ENCODE measurements around the gene SLC17A9. TPM values are rescaled to one million over a fixed set of nuclear protein-coding genes. Genes with fewer than 3 reads are reported as not detected.

The SLC17A9 gene
- polyA plus RNA-seq, 3 donors, result 0.81 to 31.3 (median 0.82) TPM

DNA sequence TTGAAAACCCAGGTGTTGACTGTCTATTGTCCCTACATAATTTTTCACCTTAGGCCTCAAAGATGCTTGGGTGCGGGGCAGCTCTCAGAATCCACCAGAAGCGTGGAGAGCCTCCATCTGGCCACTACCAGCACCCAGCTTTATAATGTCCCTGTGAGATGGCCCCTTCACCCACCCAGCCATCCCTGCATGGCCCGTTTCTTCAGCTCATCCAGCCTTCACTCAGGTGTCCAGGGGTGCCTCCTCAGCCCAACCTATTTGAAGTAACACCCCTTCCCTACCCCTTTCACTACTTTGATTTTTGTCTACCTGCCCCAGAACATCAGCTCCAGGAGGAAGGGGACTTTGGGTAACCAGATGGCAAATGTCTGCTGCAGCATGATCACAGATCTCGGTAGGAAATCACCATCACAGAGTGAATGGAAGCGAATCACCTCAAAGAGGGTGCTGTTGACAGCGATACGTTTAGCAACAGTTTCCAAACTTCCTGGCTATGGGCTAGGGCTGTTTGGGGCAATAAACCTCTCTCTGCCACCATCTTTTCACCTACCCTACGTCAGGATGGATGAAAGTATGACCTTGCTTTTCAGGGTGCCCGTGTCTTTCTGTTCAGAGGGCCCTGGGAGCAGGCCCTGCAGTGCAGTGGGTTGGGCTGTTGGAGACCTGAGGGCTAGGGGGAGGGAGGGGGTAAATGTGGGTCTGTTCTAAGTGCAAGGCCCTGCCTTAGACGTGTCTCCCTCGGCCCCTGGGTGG, 1.2 kb upstream of the SLC17A9 start:
- peak overlapping the region; percentile 78 for H3K4me2 ChIP-seq (replicated peaks; ENCODE audit: extremely low read depth, low read length, poor library complexity, severe bottlenecking)
- H3K9me3 ChIP-seq (replicated peaks in 1 of 2; ENCODE audit: control insufficient read depth in 1 of 2, insufficient read depth in 1 of 2, low read length in 2 of 2), result peaks cover 6 to 8% of the 10 kb centered on the region in 2 donors
- H3K79me2 ChIP-seq (ENCODE audit: insufficient read depth, low read length), result peaks cover 32% of the 10 kb centered on the region
- no peaks in the 10 kb centered on the region for H4K20me1 ChIP-seq (ENCODE audit: insufficient read depth, low read length)
- intact Hi-C loops (cut with micrococcal nuclease), result no loop called here
- Mint-ChIP-seq H3K36me3 (peaks cover 37 to 42% of the 10 kb centered on the region in 2 donors), H3K4me1 (peaks cover 39% of the 10 kb centered on the region), H3K4me3 (no peak overlapping the region), H3K9me3 (peaks cover 3 to 12% (median 6%) of the 10 kb centered on the region in 7 donors), H3K27me3 (ENCODE audit: low read depth in 3 of 3) (no peaks in the 10 kb centered on the region), H3K27ac (peak overlapping the region in 6 of 7 donors; percentile 14 to 94 (median 76))
- peak overlapping the region in 1 of 2 donors; percentile 77 for H3K27ac ChIP-seq (ENCODE audit: low read depth in 1 of 2, low read length in 2 of 2)
- H3K27me3 ChIP-seq (ENCODE audit: control insufficient read depth in 2 of 2, insufficient read depth in 2 of 2, low read length in 2 of 2), result no peaks in the 10 kb centered on the region
- H3K36me3 ChIP-seq (replicated peaks in 1 of 2; ENCODE audit: control insufficient read depth in 1 of 2, insufficient read depth in 2 of 2, low read length in 2 of 2), result peaks cover 25 to 43% of the 10 kb centered on the region in 2 donors
- H3K4me1 ChIP-seq (ENCODE audit: control insufficient read depth in 1 of 2, insufficient read depth in 2 of 2, low read length in 2 of 2), result peaks cover 32 to 36% of the 10 kb centered on the region in 2 donors
- TF ChIP-seq CTCF (IDR thresholded peaks at IDR 0.05), result no peak
- no peak for DNase-seq
- WGBS (ENCODE audit: insufficient coverage), result 94% methylated on average over 7 of the region's 11 CpGs
- H2AFZ ChIP-seq (ENCODE audit: insufficient read depth, low read depth, low read length, poor library complexity, severe bottlenecking), result peak overlapping the region; percentile 87
- H3K9ac ChIP-seq (ENCODE audit: insufficient read depth, low read length, poor library complexity, severe bottlenecking), result no peak overlapping the region
- H3K4me3 ChIP-seq (replicated peaks in 1 of 3; ENCODE audit: low read depth in 2 of 3, low read length in 3 of 3), result peak overlapping the region in 1 of 3 experiments; percentile 70

- Histone ChIP-seq H3K27me3 (ENCODE audit: control insufficient read depth in 2 of 2, insufficient read depth in 2 of 2, low read length in 2 of 2) (no peaks in the 10 kb centered on the region), H2AFZ (ENCODE audit: insufficient read depth, low read depth, low read length, poor library complexity, severe bottlenecking) (peak overlapping the region; percentile 87), H3K27ac (ENCODE audit: low read depth in 1 of 2, low read length in 2 of 2) (peak overlapping the region; percentile 45 to 77), H3K36me3 (replicated peaks in 1 of 2; ENCODE audit: control insufficient read depth in 1 of 2, insufficient read depth in 2 of 2, low read length in 2 of 2) (peaks cover 18 to 37% of the 10 kb centered on the region in 2 donors), H3K4me1 (ENCODE audit: control insufficient read depth in 1 of 2, insufficient read depth in 2 of 2, low read length in 2 of 2) (peaks cover 32 to 36% of the 10 kb centered on the region in 2 donors), H3K9ac (ENCODE audit: insufficient read depth, low read length, poor library complexity, severe bottlenecking) (peak overlapping the region; percentile 60), H3K4me3 (replicated peaks in 1 of 3; ENCODE audit: low read depth in 2 of 3, low read length in 3 of 3) (peak overlapping the region; percentile 36 to 70 (median 50)), H3K79me2 (ENCODE audit: insufficient read depth, low read length) (peaks cover 26% of the 10 kb centered on the region), H3K9me3 (replicated peaks in 1 of 2; ENCODE audit: control insufficient read depth in 1 of 2, insufficient read depth in 1 of 2, low read length in 2 of 2) (peaks cover 6 to 8% of the 10 kb centered on the region in 2 donors), H3K4me2 (replicated peaks; ENCODE audit: extremely low read depth, low read length, poor library complexity, severe bottlenecking) (peak overlapping the region; percentile 78), H4K20me1 (ENCODE audit: insufficient read depth, low read length) (no peaks in the 10 kb centered on the region)
- DNase-seq, result no peak
- Mint-ChIP-seq H3K27ac (peak overlapping the region; percentile 75 to 94 (median 89)), H3K9me3 (peaks cover 3 to 12% (median 6%) of the 10 kb centered on the region in 7 donors), H3K27me3 (ENCODE audit: low read depth in 3 of 3) (no peaks in the 10 kb centered on the region), H3K36me3 (peaks cover 31 to 41% of the 10 kb centered on the region in 2 donors), H3K4me3 (peak overlapping the region; percentile 79 to 86), H3K4me1 (peaks cover 39% of the 10 kb centered on the region)
- intact Hi-C loops (cut with micrococcal nuclease), result loop anchor here (2.0 kb wide), 1 partner anchor 13 kb away; the partner anchor contains the start of gene GID8 (in 2 of the 2)
- TF ChIP-seq CTCF (IDR thresholded peaks at IDR 0.05), result no peak
- WGBS (ENCODE audit: insufficient coverage), result 79% methylated on average over 8 of the region's 8 CpGs
Measured at GRCh38 chr20:62951896-62952372, 575 bp upstream of the SLC17A9 start.
